H1 (cell line): ENCODE data around the gene MBNL2. TPM values are rescaled to one million over a fixed set of nuclear protein-coding genes. Genes with fewer than 3 reads are reported as not detected.

Experiments used
- ATF3 ChIP-seq: IDR thresholded peaks from 2 replicates; pipeline ENCODE4 v1.6.1; 2011; ENCODE audit warnings: low read depth, mild to moderate bottlenecking, low read length; ENCODE audit not compliant: insufficient read depth
- CBX8 ChIP-seq: fragments of 300-800, 300-1000 bp; sonication (generic); IDR thresholded peaks from 2 replicates; pipeline ENCODE4 v1.7.1; 2016; ENCODE audit warnings: low read depth, low read length, borderline replicate concordance
- CEBPB ChIP-seq: IDR thresholded peaks from 2 replicates; pipeline ENCODE4 v1.6.1; 2012; ENCODE audit warnings: low read depth, low read length
- GABPA ChIP-seq: IDR thresholded peaks from 2 replicates; pipeline ENCODE4 v1.6.1; 2011; ENCODE audit warnings: mild to moderate bottlenecking, low read length, moderate library complexity, borderline replicate concordance; ENCODE audit not compliant: insufficient read depth
- JUN ChIP-seq: IDR thresholded peaks from 2 replicates; pipeline ENCODE4 v1.6.1; 2011; ENCODE audit warnings: low read depth, mild to moderate bottlenecking, improper control_type of control experiment, low read length
- MAX ChIP-seq: IDR thresholded peaks from 2 replicates; pipeline ENCODE4 v1.6.1; 2012; ENCODE audit warnings: inconsistent platforms
- SIN3A ChIP-seq, 2 experiments: IDR thresholded peaks in 1 of 2; conservative IDR thresholded peaks in 1 of 2; 2 replicates each; pipeline ENCODE4 v1.6.1; 2011 to 2012; ENCODE audit warnings: low read length in 2 of 2, improper control_type of control experiment in 1 of 2, low read depth in 1 of 2, mild to moderate bottlenecking in 1 of 2
- SP1 ChIP-seq: IDR thresholded peaks from 2 replicates; pipeline ENCODE4 v1.6.1; 2011; ENCODE audit warnings: low read depth, low read length
- polyA plus RNA-seq, 7 experiments: library from polyadenylated mRNA; depleted of rRNA in 3 of 7; stranded (reverse) in 5 of 7; unstranded in 2 of 7; fragments of >200 nt in 5 of 7; fragments of 200-250 nt in 2 of 7; gene quantifications; 1 replicate in 5 of 7; 2 replicates in 1 of 7; 4 replicates in 1 of 7; pipeline versions ENCODE4 v1.2.1 to v1.2.3, GENCODE V29; 2011 to 2013; ENCODE audit warnings: missing spikeins in 2 of 7, mixed read lengths in 2 of 7
- total RNA-seq: library from RNA; stranded (reverse); fragmentation: NEBNext Ultra II Directional; extraction: Animal tissue kit (Norgen Biotek cat#: 25700); gene quantifications from 2 replicates; pipeline ENCODE4 v1.2.1, GENCODE V29; 2021

MBNL2 gene
- total and polyA plus RNA-seq, 2 of the 8 experiments (the other 6 are each of a cell fraction or from before 2014, with no cell fraction given), result 1.0 to 2.6 TPM

- TF ChIP-seq CBX8 (no peak), CEBPB (no peak), SIN3A (conservative IDR thresholded peaks at IDR 0.05 in 1 of 2, IDR thresholded peaks at IDR 0.05 in 1 of 2; ENCODE audit: low read depth in 1 of 2, low read length in 2 of 2) (no peak), ATF3 (no peak), MAX (no peak), JUN (no peak), SP1 (no peak), GABPA (no peak)
These were observed 125.3 kb downstream of the MBNL2 start (continued) for GRCh38 chr13:97347255-97347932.
